K562 (cell line): ENCODE data around the gene RABIF. TPM values are rescaled to one million over a fixed set of nuclear protein-coding genes. Genes with fewer than 3 reads are reported as not detected.

Experiments used
- ATAC-seq: fragments of 200-7000 bp; cut with Tn5 transposase; 3 replicates; pipeline ENCODE4 v1.9.1; 2020; ENCODE audit warnings: moderate library complexity
- BruUV-seq: library from RNA; stranded (reverse); fragments of 400-500 nt; replicated peaks from 2 replicates; lab custom pipeline; 2021; lab: Mats Ljungman, UMichigan
- CTCF ChIA-PET: fragments of 300-600 bp; formaldehyde crosslinking; extraction: SDS; loops from one replicate; lab custom pipeline; 2021; ENCODE audit warnings: low intra/inter-chr PET ratio; lab: Yijun Ruan, JAX
- POLR2A ChIA-PET: fragments of 300-600, 350-650 bp; sonication (Branson Sonifier 250); formaldehyde crosslinking; extraction: SDS; loops from one replicate; lab custom pipeline; 2021; ENCODE audit warnings: antibody characterized with exemption, inconsistent platforms; lab: Yijun Ruan, JAX
- DNase-seq, 4 experiments: peaks; one replicate each; pipeline versions ENCODE4 v3.0.0 to v3.0.0-alpha.2; 2011 to 2018; ENCODE audit warnings: low spot score in 3 of 4, mixed read lengths in 3 of 4; ENCODE audit errors: extremely low read depth in 1 of 4
- FAIRE-seq: peaks from 2 replicates; lab custom pipeline; 2011; peaks lifted over from hg19 to GRCh38; lab: Jason Lieb, UNC
- H2AFZ ChIP-seq: 2 replicates; pipeline ENCODE4 v1.6.0; 2011; ENCODE audit warnings: low read depth, low read length, control low read depth, inconsistent platforms
- H3K27ac ChIP-seq: fragments of 200-600 bp; 3 replicates; pipeline ENCODE4 v1.8.0; 2011; ENCODE audit warnings: low read depth, mild to moderate bottlenecking, control low read depth, inconsistent platforms, low read length, moderate library complexity, mixed read lengths; ENCODE audit errors: extremely low read depth
- H3K27me3 ChIP-seq, 2 experiments: fragments of 300-600 bp in 1 of 2; 2 replicates in 1 of 2; 3 replicates in 1 of 2; pipeline versions ENCODE4 v1.6.0 to v1.8.0; 2011; ENCODE audit warnings: inconsistent platforms in 2 of 2, low read length in 2 of 2, mild to moderate bottlenecking in 1 of 2, mixed read lengths in 1 of 2, moderate library complexity in 1 of 2; ENCODE audit not compliant: control insufficient read depth in 2 of 2, insufficient read depth in 2 of 2
- H3K36me3 ChIP-seq: fragments of 300-600 bp; 3 replicates; pipeline ENCODE4 v1.8.0; 2011; ENCODE audit warnings: mild to moderate bottlenecking, low read length, inconsistent platforms; ENCODE audit not compliant: control insufficient read depth, insufficient read depth
- H3K4me1 ChIP-seq, 2 experiments: fragments of 200-600 bp in 1 of 2; replicated peaks in 1 of 2; 2 replicates in 1 of 2; 3 replicates in 1 of 2; pipeline versions ENCODE4 v1.5.1 to v1.8.0; 2011; ENCODE audit warnings: inconsistent platforms in 2 of 2, low read length in 2 of 2, mild to moderate bottlenecking in 1 of 2, mixed read lengths in 1 of 2, moderate library complexity in 1 of 2; ENCODE audit not compliant: control insufficient read depth in 2 of 2, insufficient read depth in 2 of 2
- H3K4me2 ChIP-seq: 2 replicates; pipeline ENCODE4 v1.6.1; 2011; ENCODE audit warnings: low read length, control low read depth, inconsistent platforms, mixed read lengths; ENCODE audit not compliant: insufficient read depth
- H3K4me3 ChIP-seq: fragments of 200-600 bp; sonication (generic), shearing (Covaris generic); 2 replicates; pipeline ENCODE4 v1.5.1; 2016; ENCODE audit warnings: control low read depth, inconsistent platforms
- H3K79me2 ChIP-seq: fragments of 200-600 bp; 3 replicates; pipeline ENCODE4 v1.8.0; 2011; ENCODE audit warnings: low read length, inconsistent platforms; ENCODE audit not compliant: control insufficient read depth, insufficient read depth
- H3K9ac ChIP-seq, 2 experiments: 2 replicates each; pipeline versions ENCODE4 v1.6.0 to v1.6.1; 2011; ENCODE audit warnings: low read depth in 2 of 2, low read length in 2 of 2, control low read depth in 1 of 2, inconsistent platforms in 1 of 2, mild to moderate bottlenecking in 1 of 2, mixed read lengths in 1 of 2; ENCODE audit not compliant: insufficient read depth in 1 of 2
- H3K9me1 ChIP-seq: one replicate; pipeline ENCODE4 v1.6.0; 2011; ENCODE audit warnings: inconsistent platforms, mild to moderate bottlenecking, low read length, moderate library complexity; ENCODE audit not compliant: control insufficient read depth, insufficient read depth
- H3K9me3 ChIP-seq: replicated peaks from 2 replicates; pipeline ENCODE4 v1.5.1; 2011; ENCODE audit warnings: low read depth, low read length, inconsistent platforms; ENCODE audit not compliant: control insufficient read depth, insufficient read depth
- H4K20me1 ChIP-seq: replicated peaks from 2 replicates; pipeline ENCODE4 v1.6.1; 2011; ENCODE audit warnings: low read length, inconsistent platforms, mixed read lengths; ENCODE audit not compliant: control insufficient read depth, insufficient read depth
- ATF3 ChIP-seq, 2 experiments: fragments of 450-650 bp in 1 of 2; sonication (generic) in 1 of 2; formaldehyde crosslinking in 1 of 2; IDR thresholded peaks in 1 of 2; conservative IDR thresholded peaks in 1 of 2; 2 replicates each; pipeline versions ENCODE4 v1.6.1 to v1.8.1; 2016 to 2023; ENCODE audit warnings: mild to moderate bottlenecking in 2 of 2, moderate library complexity in 2 of 2, inconsistent platforms in 1 of 2, missing genetic modification reagents in 1 of 2
- BCL6 ChIP-seq: fragments of 250-450 bp; sonication (Bioruptor Pico); IDR thresholded peaks from 2 replicates; pipeline ENCODE4 v1.4.0; 2020
- DDX20 ChIP-seq: fragments of 450-650 bp; IDR thresholded peaks from 2 replicates; pipeline ENCODE4 v1.6.1; 2016; ENCODE audit warnings: missing genetic modification characterization, low read depth, mild to moderate bottlenecking, missing compliant biosample characterization, moderate library complexity
- NR3C1 ChIP-seq: sonication (generic); formaldehyde crosslinking; IDR thresholded peaks from 2 replicates; pipeline ENCODE4 v1.8.1; 2022; ENCODE audit warnings: missing genetic modification reagents
- REST ChIP-seq, 2 experiments: fragments of 450-650 bp; formaldehyde crosslinking in 1 of 2; IDR thresholded peaks; 2 replicates each; pipeline versions ENCODE4 v1.4.0 to v1.6.1; 2014 to 2020; ENCODE audit warnings: mild to moderate bottlenecking in 2 of 2, borderline replicate concordance in 1 of 2, low read depth in 1 of 2
- SRF ChIP-seq, 2 experiments: fragments of 250-450, 450-650 bp in 1 of 2; sonication (Bioruptor Pico) in 1 of 2; sonication (generic) in 1 of 2; formaldehyde crosslinking; IDR thresholded peaks; 2 replicates each; pipeline versions ENCODE4 v1.5.0 to v1.5.1; 2020 to 2022; ENCODE audit warnings: mild to moderate bottlenecking in 1 of 2, missing genetic modification reagents in 1 of 2
- TCF7 ChIP-seq: sonication (generic); IDR thresholded peaks from 2 replicates; pipeline ENCODE4 v1.6.1; 2016; ENCODE audit warnings: antibody characterized with exemption, borderline replicate concordance
- WGBS: fragments of 100-300 bp; shearing (Covaris generic); methylation state at CpG from one replicate; pipeline ENCODE4 v1.1.6; 2016; ENCODE audit warnings: low coverage, mixed read lengths; ENCODE audit not compliant: insufficient coverage; ENCODE audit errors: missing lambda C conversion rate; 5-methylcytosine and 5-hydroxymethylcytosine counted together
- in situ Hi-C: fragments of 300-500 bp; cut with MboI; formaldehyde crosslinking; loops from 4 replicates; pipeline ENCODE4 v1.15.0; 2018; ENCODE audit warnings: inconsistent platforms, mixed read lengths
- intact Hi-C: fragments of 100-400 bp; cut with micrococcal nuclease; formaldehyde crosslinking; loops from 2 replicates; pipeline ENCODE4 v1.14.2; 2022
- polyA plus RNA-seq, 8 experiments: library from polyadenylated mRNA; depleted of rRNA in 4 of 8; stranded (reverse) in 5 of 8; unstranded in 3 of 8; fragments of >200 nt; fragmentation: Nextera tagmentation in 2 of 8; fragmentation: Illumina TruSeq in 1 of 8; extraction: Ambion mirVana in 2 of 8; extraction: Trizol in 1 of 8; gene quantifications; 2 replicates each; pipeline versions ENCODE4 v1.2.1 to v1.2.3, GENCODE V29; 2011 to 2014; ENCODE audit warnings: inconsistent platforms in 1 of 8, missing spikeins in 1 of 8
- total RNA-seq, 7 experiments: library from RNA; depleted of rRNA in 6 of 7; stranded (reverse); fragments of >200 nt in 6 of 7; fragmentation: Illumina TruSeq in 2 of 7; extraction: Trizol in 2 of 7; gene quantifications; 2 replicates each; pipeline versions ENCODE4 v1.2.1 to v1.2.3, GENCODE V29; 2011 to 2021; ENCODE audit warnings: low replicate concordance in 1 of 7

The RABIF gene
- total and polyA plus RNA-seq, 9 of the 15 experiments (the other 6 are each of a cell fraction or from before 2014, with no cell fraction given): 7.4 to 20.1 (median 11.0) TPM

- TF ChIP-seq DDX20 (tag) (no peak), SRF (CRISPR knock-in tag; IDR thresholded peaks at IDR 0.05) (no peak), ATF3 (IDR thresholded peaks at IDR 0.05) (no peak), ATF3 (CRISPR knock-in tag; conservative IDR thresholded peaks at IDR 0.05) (no peak), BCL6 (CRISPR knock-in tag) (no peak), TCF7 (no peak)
- TF ChIP-seq, all 486 proteins: peak for 43
Measured at GRCh38 chr1:202852163-202852904, 36.6 kb downstream of the RABIF start (continued).

- Histone ChIP-seq H3K36me3 (no peaks in the 10 kb centered on the region), H3K79me2 (no peaks in the 10 kb centered on the region), H3K9me1 (no peaks in the 10 kb centered on the region), H3K4me2 (no peak overlapping the region), H3K9ac (peak overlapping the region in 1 of 2 experiments; percentile 11; a peak in 1 of 4 replicates), H3K4me3 (no peak overlapping the region), H3K4me1 (peaks cover 0 to 4% of the 10 kb centered on the region in 2 experiments; a peak in 3 of 5 replicates), H4K20me1 (no peaks in the 10 kb centered on the region), H3K27ac (no peak overlapping the region), H3K9me3 (no peaks in the 10 kb centered on the region), H3K27me3 (no peaks in the 10 kb centered on the region; a peak in 1 of 5 replicates), H2AFZ (peak overlapping the region; percentile 7; the same call in 1 of the 2 replicates)
- no TSS peak for BruUV-seq
- POLR2A ChIA-PET: no interaction called here
- CTCF ChIA-PET: no interaction called here
- in situ Hi-C loops (no loop called here), intact Hi-C loops (no loop called here)
- DNase-seq (no peak), ATAC-seq (no peak), FAIRE-seq (no peak)
- 67% methylated on average over 7 of the region's 7 CpGs for WGBS
- no peak for TF ChIP-seq NR3C1 (CRISPR knock-in tag)
- TF ChIP-seq REST (IDR thresholded peaks at IDR 0.05; ENCODE audit: borderline replicate concordance): no peak
- no peak for TF ChIP-seq REST (CRISPR knock-in tag; IDR thresholded peaks at IDR 0.05; ENCODE audit: low read depth)
Measured at GRCh38 chr1:202850593-202851362, 38.2 kb downstream of the RABIF start.
